GM12878 (cell line): ENCODE data around the gene NELL1.

Source experiments
- ATF3 ChIP-seq: IDR thresholded peaks from 2 replicates; pipeline ENCODE4 v1.6.1; 2011; ENCODE audit warnings: low read depth, mild to moderate bottlenecking, low read length, moderate library complexity, borderline replicate concordance; ENCODE audit errors: extremely low read depth
- BRCA1 ChIP-seq: IDR thresholded peaks from 2 replicates; pipeline ENCODE4 v1.6.1; 2011; ENCODE audit warnings: low read depth, low read length, improper control_type of control experiment
- CBFB ChIP-seq: IDR thresholded peaks from 2 replicates; pipeline ENCODE4 v1.6.1; 2016; ENCODE audit warnings: antibody characterized with exemption, low read depth
- ELK1 ChIP-seq: IDR thresholded peaks from 2 replicates; pipeline ENCODE4 v1.6.1; 2012; ENCODE audit warnings: low read depth, low read length, improper control_type of control experiment
- FOXK2 ChIP-seq: fragments of 450-650 bp; IDR thresholded peaks from 2 replicates; pipeline ENCODE4 v1.6.1; 2017; ENCODE audit warnings: mild to moderate bottlenecking, moderate library complexity
- POLR2A ChIP-seq: IDR thresholded peaks from 2 replicates; pipeline ENCODE4 v1.6.1; 2011; ENCODE audit warnings: low read depth, mild to moderate bottlenecking, low read length
- SP1 ChIP-seq: IDR thresholded peaks from one replicate; pipeline ENCODE4 v1.6.1; 2011; ENCODE audit warnings: low read depth, low read length

- TF ChIP-seq CBFB (no peak), ELK1 (no peak), BRCA1 (no peak), FOXK2 (no peak), ATF3 (no peak), SP1 (no peak), POLR2A (no peak)
Observed at GRCh38 chr11:21133244-21133643, 463.9 kb downstream of the NELL1 start.
